Right lung (tissue), 5 donors: Measurements from ENCODE around the gene OPHN1. TPM values are rescaled to one million over a fixed set of nuclear protein-coding genes. Genes with fewer than 3 reads are reported as not detected.

ENCODE experiments used
- DNase-seq, 2 donors: peaks; one replicate each; pipeline ENCODE4 v3.0.0-alpha.2; 2013
- polyA plus RNA-seq, 5 donors: library from polyadenylated mRNA; unstranded; fragments of 120-200 nt; gene quantifications; one replicate each; pipeline versions ENCODE4 v1.2.1 to v1.2.3, GENCODE V29; 2013; ENCODE audit warnings: inconsistent platforms in 1 of 5, low replicate concordance in 1 of 5; ENCODE audit not compliant: insufficient read length in 5 of 5, insufficient read depth in 1 of 5

OPHN1 gene
- polyA plus RNA-seq, 5 donors: 7.3 to 11.5 (median 10.1) TPM

GRCh38 chrX:68254738-68255645 lies 178.3 kb downstream of the OPHN1 start:
- DNase-seq: no peak

- no peak for DNase-seq
These were observed 180.6 kb downstream of the OPHN1 start for GRCh38 chrX:68252664-68253063.

- DNase-seq: no peak
These were observed 183.4 kb downstream of the OPHN1 start for GRCh38 chrX:68249903-68250302.

GRCh38 chrX:68249401-68249831 lies 183.9 kb downstream of the OPHN1 start:
- DNase-seq: peak; percentile 31 to 40

GRCh38 chrX:68238568-68238967 lies 194.7 kb downstream of the OPHN1 start:
- no peak for DNase-seq

- no peak for DNase-seq
These were observed 199.0 kb downstream of the OPHN1 start for GRCh38 chrX:68234171-68234910.

- no peak for DNase-seq
These were observed 201.1 kb downstream of the OPHN1 start for GRCh38 chrX:68232206-68232605.

- no peak for DNase-seq
These were observed 224.3 kb downstream of the OPHN1 start for GRCh38 chrX:68209008-68209407.

- DNase-seq: no peak
These were observed 228.7 kb downstream of the OPHN1 start for GRCh38 chrX:68204521-68205038.

GRCh38 chrX:68203646-68204045 lies 229.6 kb downstream of the OPHN1 start:
- DNase-seq: no peak

GRCh38 chrX:68203211-68203610 lies 230.1 kb downstream of the OPHN1 start:
- no peak for DNase-seq

- DNase-seq: no peak
These were observed 234.0 kb downstream of the OPHN1 start for GRCh38 chrX:68199062-68199848.

GRCh38 chrX:68196939-68197791 lies 236.1 kb downstream of the OPHN1 start:
- peak; percentile 20 to 36 for DNase-seq

- no peak for DNase-seq
These were observed 237.7 kb downstream of the OPHN1 start for GRCh38 chrX:68195561-68195960.

- DNase-seq: no peak
These were observed 239.5 kb downstream of the OPHN1 start for GRCh38 chrX:68193786-68194185.

- DNase-seq: no peak
These were observed 240.1 kb downstream of the OPHN1 start for GRCh38 chrX:68193234-68193633.

GRCh38 chrX:68190799-68191198 lies 242.5 kb downstream of the OPHN1 start:
- DNase-seq: no peak

- no peak for DNase-seq
These were observed 246.6 kb downstream of the OPHN1 start for GRCh38 chrX:68186552-68187262.

- DNase-seq: no peak
These were observed 248.1 kb downstream of the OPHN1 start for GRCh38 chrX:68185161-68185560.

GRCh38 chrX:68183612-68184214 lies 249.6 kb downstream of the OPHN1 start:
- DNase-seq: peak in 1 of 2 donors; percentile 4
